Smooth muscle cell (in vitro differentiated cells): ENCODE results near the gene TBRG4. TPM values are rescaled to one million over a fixed set of nuclear protein-coding genes. Genes with fewer than 3 reads are reported as not detected.

ENCODE experiments used
- DNase-seq: peaks from one replicate; lab custom pipeline; 2025; ENCODE audit not compliant: unreplicated experiment; lab: John Stamatoyannopoulos, UW
- H2AFZ ChIP-seq: fragments of 200-600 bp; sonication (generic); 2 replicates; pipeline ENCODE4 v1.6.0; 2016; ENCODE audit warnings: antibody characterized with exemption, low read depth, mild to moderate bottlenecking
- H3F3A ChIP-seq: fragments of 200-600 bp; sonication (generic); 2 replicates; pipeline ENCODE4 v1.6.0; 2017; ENCODE audit warnings: antibody characterized with exemption, low read depth
- H3K27ac ChIP-seq: fragments of 200-600 bp; sonication (generic); 2 replicates; pipeline ENCODE4 v1.5.1; 2016; ENCODE audit warnings: low read depth, mild to moderate bottlenecking
- H3K27me3 ChIP-seq: fragments of 200-600 bp; sonication (generic); 2 replicates; pipeline ENCODE4 v1.6.1; 2016; ENCODE audit warnings: low read depth, mild to moderate bottlenecking
- H3K36me3 ChIP-seq: fragments of 200-600 bp; sonication (generic); 2 replicates; pipeline ENCODE4 v1.5.1; 2016; ENCODE audit warnings: low read depth
- H3K4me1 ChIP-seq: fragments of 200-600 bp; sonication (generic); 2 replicates; pipeline ENCODE4 v1.5.1; 2016; ENCODE audit warnings: low read depth
- H3K4me2 ChIP-seq: fragments of 200-600 bp; sonication (generic); 2 replicates; pipeline ENCODE4 v1.6.0; 2016; ENCODE audit warnings: mild to moderate bottlenecking
- H3K4me3 ChIP-seq: fragments of 200-600 bp; sonication (generic); 2 replicates; pipeline ENCODE4 v1.5.1; 2016; ENCODE audit warnings: mild to moderate bottlenecking
- H3K79me2 ChIP-seq: fragments of 200-600 bp; sonication (generic); 2 replicates; pipeline ENCODE4 v1.6.0; 2016; ENCODE audit warnings: low read depth, mild to moderate bottlenecking
- H3K9ac ChIP-seq: fragments of 200-600 bp; sonication (generic); 2 replicates; pipeline ENCODE4 v1.6.0; 2016; ENCODE audit warnings: low read depth
- H3K9me3 ChIP-seq: fragments of 200-600 bp; sonication (generic); replicated peaks from 2 replicates; pipeline ENCODE4 v1.5.1; 2016; ENCODE audit warnings: low read depth
- H4K20me1 ChIP-seq: fragments of 200-600 bp; sonication (generic); 2 replicates; pipeline ENCODE4 v1.6.0; 2016; ENCODE audit warnings: low read depth
- WGBS: methylation state at CpG from one replicate; pipeline ENCODE4 v1.1.7; 2016; ENCODE audit warnings: low lambda C conversion rate; 5-methylcytosine and 5-hydroxymethylcytosine counted together
- polyA plus RNA-seq: library from polyadenylated mRNA; unstranded; fragments of >200 nt; fragmentation: Nextera tagmentation; extraction: Ambion mirVana; gene quantifications from 2 replicates; pipeline ENCODE4 v1.2.1, GENCODE V29; 2016
- total RNA-seq: library from RNA; depleted of rRNA; stranded (reverse); fragments of >200 nt; gene quantifications from 2 replicates; pipeline ENCODE4 v1.2.3, GENCODE V29; 2014
- TF ChIP-seq, protein P1 (sequence below): fragments of 200-600 bp; sonication (generic); IDR thresholded peaks from 2 replicates; pipeline ENCODE4 v1.5.1; 2017; ENCODE audit warnings: borderline replicate concordance, mild to moderate bottlenecking, antibody characterized with exemption; ENCODE audit not compliant: insufficient read depth, poor library complexity, severe bottlenecking

TBRG4 gene
- total and polyA plus RNA-seq, 2 experiments from 2014 or later = 30.2 to 52.5 TPM

DNA sequence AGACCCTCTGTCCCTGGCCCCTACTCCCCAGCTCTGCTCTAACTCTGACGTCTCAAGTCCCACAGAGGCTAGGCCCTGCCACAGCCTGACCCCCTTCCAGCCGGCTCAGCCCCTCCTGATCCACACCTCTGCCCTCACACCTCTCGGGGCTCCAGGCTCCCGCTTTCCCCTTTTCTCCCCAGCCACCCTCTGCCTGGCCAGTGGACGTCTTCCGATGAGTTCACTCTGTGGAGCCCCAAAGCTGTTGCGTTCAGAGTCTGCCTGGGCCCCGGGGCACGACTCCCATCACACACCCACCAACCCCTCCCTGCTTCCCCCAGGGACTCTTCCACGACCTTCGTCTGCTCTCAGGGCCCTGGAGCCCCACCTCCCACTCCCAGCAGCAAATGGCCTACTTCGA is 18.4 kb upstream of the TBRG4 start:
- H3K4me2 ChIP-seq = no peak overlapping the region
- H3K4me1 ChIP-seq = no peaks in the 10 kb centered on the region
- H3K9ac ChIP-seq = no peak overlapping the region
- no peak overlapping the region for H2AFZ ChIP-seq
- no peaks in the 10 kb centered on the region for H3K9me3 ChIP-seq
- no peaks in the 10 kb centered on the region for H4K20me1 ChIP-seq
- no peaks in the 10 kb centered on the region for H3K27me3 ChIP-seq
- H3F3A ChIP-seq = no peaks in the 10 kb centered on the region
- WGBS = 80% methylated on average over 10 of the region's 12 CpGs
- DNase-seq = no peak
- no peak overlapping the region for H3K4me3 ChIP-seq
- no peaks in the 10 kb centered on the region for H3K79me2 ChIP-seq
- H3K27ac ChIP-seq = no peak overlapping the region
- TF ChIP-seq, protein P1, sequence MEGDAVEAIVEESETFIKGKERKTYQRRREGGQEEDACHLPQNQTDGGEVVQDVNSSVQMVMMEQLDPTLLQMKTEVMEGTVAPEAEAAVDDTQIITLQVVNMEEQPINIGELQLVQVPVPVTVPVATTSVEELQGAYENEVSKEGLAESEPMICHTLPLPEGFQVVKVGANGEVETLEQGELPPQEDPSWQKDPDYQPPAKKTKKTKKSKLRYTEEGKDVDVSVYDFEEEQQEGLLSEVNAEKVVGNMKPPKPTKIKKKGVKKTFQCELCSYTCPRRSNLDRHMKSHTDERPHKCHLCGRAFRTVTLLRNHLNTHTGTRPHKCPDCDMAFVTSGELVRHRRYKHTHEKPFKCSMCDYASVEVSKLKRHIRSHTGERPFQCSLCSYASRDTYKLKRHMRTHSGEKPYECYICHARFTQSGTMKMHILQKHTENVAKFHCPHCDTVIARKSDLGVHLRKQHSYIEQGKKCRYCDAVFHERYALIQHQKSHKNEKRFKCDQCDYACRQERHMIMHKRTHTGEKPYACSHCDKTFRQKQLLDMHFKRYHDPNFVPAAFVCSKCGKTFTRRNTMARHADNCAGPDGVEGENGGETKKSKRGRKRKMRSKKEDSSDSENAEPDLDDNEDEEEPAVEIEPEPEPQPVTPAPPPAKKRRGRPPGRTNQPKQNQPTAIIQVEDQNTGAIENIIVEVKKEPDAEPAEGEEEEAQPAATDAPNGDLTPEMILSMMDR = no peak
- no peaks in the 10 kb centered on the region for H3K36me3 ChIP-seq

DNA sequence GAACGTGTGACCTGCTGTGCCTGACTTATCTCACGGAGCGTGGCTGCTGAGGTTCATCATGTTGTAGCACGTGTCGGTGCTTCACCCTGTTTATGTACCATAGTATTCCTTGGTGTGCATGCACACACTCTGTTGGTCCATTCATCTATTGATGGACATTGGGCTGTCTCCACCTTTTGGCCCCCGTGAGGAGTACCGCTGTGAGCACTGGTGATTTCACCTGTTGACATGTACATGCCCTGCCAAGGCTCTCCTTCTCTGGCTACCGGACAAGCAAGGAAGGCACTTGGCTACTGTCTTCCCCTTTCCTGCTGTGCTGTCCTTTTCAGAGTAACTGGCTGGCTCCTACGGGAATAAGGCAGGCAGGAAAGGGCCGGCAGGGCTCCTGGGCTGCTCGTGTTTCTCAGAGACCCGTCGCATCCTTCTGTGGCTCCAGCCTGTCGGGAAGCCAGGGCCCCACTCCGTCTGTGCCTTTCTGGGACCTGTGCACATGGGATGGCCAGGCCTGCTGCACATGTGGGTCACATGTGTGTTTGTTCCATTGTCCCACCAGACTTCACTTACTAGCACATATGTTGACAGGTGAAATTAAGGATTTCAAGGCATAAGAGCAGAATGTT is 17.8 kb upstream of the TBRG4 start:
- TF ChIP-seq, protein P1 = no peak
- Histone ChIP-seq H3K36me3 (no peaks in the 10 kb centered on the region), H3K9me3 (no peaks in the 10 kb centered on the region), H3K27ac (no peak overlapping the region), H3K79me2 (no peaks in the 10 kb centered on the region), H3K4me2 (no peak overlapping the region), H4K20me1 (no peaks in the 10 kb centered on the region), H3F3A (no peaks in the 10 kb centered on the region), H3K4me1 (no peaks in the 10 kb centered on the region), H3K9ac (no peak overlapping the region), H3K4me3 (no peak overlapping the region), H3K27me3 (no peaks in the 10 kb centered on the region), H2AFZ (no peak overlapping the region)
- DNase-seq = no peak
- 88% methylated on average over 15 of the region's 15 CpGs for WGBS

DNA sequence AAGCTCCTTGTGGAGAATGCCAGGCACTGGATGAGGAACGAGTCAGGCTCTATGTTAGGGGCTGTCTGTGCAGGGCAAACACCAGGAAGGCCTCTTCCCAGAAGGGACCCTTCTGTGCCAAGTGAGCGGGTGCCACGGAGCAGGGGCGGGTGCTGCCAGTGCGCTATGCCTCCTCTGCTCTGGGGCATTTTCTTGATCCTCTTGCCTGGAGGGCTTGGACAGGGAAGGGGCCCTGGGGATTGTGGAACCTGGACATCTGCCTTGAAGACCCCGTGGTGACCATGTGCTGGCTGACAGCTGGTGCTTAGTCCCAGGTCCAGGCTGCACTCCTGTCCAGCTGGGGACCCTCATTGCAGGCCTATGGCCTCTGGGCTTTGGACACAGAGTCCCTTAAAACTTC is 15.4 kb upstream of the TBRG4 start:
- Histone ChIP-seq H3K4me2 (no peak overlapping the region), H3K4me1 (no peaks in the 10 kb centered on the region), H2AFZ (no peak overlapping the region), H3K4me3 (no peak overlapping the region), H3K79me2 (no peaks in the 10 kb centered on the region), H3K9me3 (no peaks in the 10 kb centered on the region), H3K36me3 (no peaks in the 10 kb centered on the region), H3K27me3 (no peaks in the 10 kb centered on the region), H3K9ac (no peak overlapping the region), H4K20me1 (no peaks in the 10 kb centered on the region), H3K27ac (no peak overlapping the region), H3F3A (no peaks in the 10 kb centered on the region)
- DNase-seq = no peak
- 94% methylated on average over 6 of the region's 6 CpGs for WGBS
- TF ChIP-seq, protein P1 = no peak

DNA sequence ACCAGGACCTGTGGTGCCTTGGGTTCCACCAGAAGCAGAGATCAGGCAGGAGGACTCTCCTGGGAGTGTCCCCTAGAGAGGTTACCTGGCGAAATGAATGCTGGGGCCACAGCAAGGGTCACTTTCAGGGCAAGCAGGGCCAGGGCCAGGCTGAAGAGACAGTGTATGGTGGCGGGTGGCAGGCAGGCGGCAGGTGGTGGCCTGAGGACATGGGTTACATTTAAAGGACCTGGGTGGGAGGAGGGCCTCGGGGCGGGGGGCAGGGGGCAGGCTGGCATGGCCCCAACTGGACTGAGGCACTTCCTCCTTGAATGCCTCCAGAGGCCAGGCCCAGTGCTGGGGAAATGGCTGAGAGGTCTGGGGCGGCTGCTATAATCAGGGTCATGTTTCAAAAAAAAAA is 14.7 kb upstream of the TBRG4 start:
- Histone ChIP-seq H3K4me1 (no peaks in the 10 kb centered on the region), H2AFZ (no peak overlapping the region), H4K20me1 (no peaks in the 10 kb centered on the region), H3K36me3 (no peaks in the 10 kb centered on the region), H3K79me2 (no peaks in the 10 kb centered on the region), H3K9me3 (no peaks in the 10 kb centered on the region), H3F3A (no peaks in the 10 kb centered on the region), H3K27me3 (no peaks in the 10 kb centered on the region), H3K27ac (no peak overlapping the region), H3K4me3 (no peak overlapping the region), H3K4me2 (no peak overlapping the region), H3K9ac (no peak overlapping the region)
- no peak for DNase-seq
- 88% methylated on average over 6 of the region's 6 CpGs for WGBS
- TF ChIP-seq, protein P1 = no peak
